Bronchial epithelial cell (primary cell): ENCODE data around the gene BRD2. TPM values are rescaled to one million over a fixed set of nuclear protein-coding genes. Genes with fewer than 3 reads are reported as not detected.

Source experiments
- DNase-seq: peaks from one replicate; pipeline ENCODE4 v3.0.0-alpha.2; 2010; ENCODE audit warnings: low read depth
- FAIRE-seq: peaks from 2 replicates; lab custom pipeline; 2011; peaks lifted over from hg19 to GRCh38; lab: Jason Lieb, UNC
- H3K27me3 ChIP-seq: 2 replicates; pipeline ENCODE4 v1.5.1; 2011; ENCODE audit warnings: low read length; ENCODE audit not compliant: control insufficient read depth, insufficient read depth
- H3K36me3 ChIP-seq: 2 replicates; pipeline ENCODE4 v1.5.1; 2011; ENCODE audit warnings: low read length; ENCODE audit not compliant: control insufficient read depth, insufficient read depth
- H3K4me3 ChIP-seq: 2 replicates; pipeline ENCODE4 v1.5.1; 2011; ENCODE audit warnings: mild to moderate bottlenecking, low read depth, low read length, control low read depth
- CTCF ChIP-seq: IDR thresholded peaks from 2 replicates; pipeline ENCODE4 v1.5.1; 2011; ENCODE audit warnings: mild to moderate bottlenecking, moderate library complexity, low read length, control low read depth, inconsistent platforms; ENCODE audit not compliant: insufficient read depth, severe bottlenecking
- total RNA-seq: library from RNA; depleted of rRNA; stranded (reverse); fragments of >200 nt; gene quantifications from 2 replicates; pipeline ENCODE4 v1.2.1, GENCODE V29; 2014

Gene BRD2
- total RNA-seq, 1 donor from 2014 or later = 57.1 TPM

DNA sequence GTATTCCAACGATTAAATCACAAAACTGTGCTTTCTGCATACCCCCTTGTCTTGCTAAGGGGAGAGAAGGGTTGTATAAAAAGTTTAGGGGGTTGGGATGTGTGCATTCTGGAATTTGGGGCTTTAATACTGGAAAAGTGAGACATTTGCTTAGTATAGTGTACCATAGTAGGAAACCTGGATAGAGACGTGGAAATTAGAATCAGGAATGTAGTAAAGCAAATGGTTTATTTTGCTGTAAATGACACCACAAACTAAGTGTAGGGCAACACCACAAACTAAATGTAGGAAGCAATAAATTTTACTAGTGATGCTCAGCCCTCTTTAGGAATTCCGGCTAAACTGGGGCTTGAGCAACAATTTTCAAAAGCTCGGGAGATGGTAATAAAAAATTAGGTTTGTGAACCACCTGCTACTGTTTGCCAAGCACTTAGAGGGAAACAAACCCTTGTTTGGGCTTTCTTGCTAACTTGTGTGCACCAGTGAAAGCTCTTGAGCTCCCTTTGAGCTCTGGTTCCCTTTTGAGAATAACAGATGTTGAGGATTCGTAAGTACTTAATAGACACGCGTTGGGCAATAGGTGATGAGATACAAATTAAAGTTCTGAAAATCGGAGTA is 13.8 kb downstream of the BRD2 start:
- no peak for TF ChIP-seq CTCF
- DNase-seq (peak; percentile 32), FAIRE-seq (no peak)
- H3K4me3 ChIP-seq = no peak overlapping the region
- no peaks in the 10 kb centered on the region for H3K27me3 ChIP-seq
- peaks cover 26% of the 10 kb centered on the region for H3K36me3 ChIP-seq

DNA sequence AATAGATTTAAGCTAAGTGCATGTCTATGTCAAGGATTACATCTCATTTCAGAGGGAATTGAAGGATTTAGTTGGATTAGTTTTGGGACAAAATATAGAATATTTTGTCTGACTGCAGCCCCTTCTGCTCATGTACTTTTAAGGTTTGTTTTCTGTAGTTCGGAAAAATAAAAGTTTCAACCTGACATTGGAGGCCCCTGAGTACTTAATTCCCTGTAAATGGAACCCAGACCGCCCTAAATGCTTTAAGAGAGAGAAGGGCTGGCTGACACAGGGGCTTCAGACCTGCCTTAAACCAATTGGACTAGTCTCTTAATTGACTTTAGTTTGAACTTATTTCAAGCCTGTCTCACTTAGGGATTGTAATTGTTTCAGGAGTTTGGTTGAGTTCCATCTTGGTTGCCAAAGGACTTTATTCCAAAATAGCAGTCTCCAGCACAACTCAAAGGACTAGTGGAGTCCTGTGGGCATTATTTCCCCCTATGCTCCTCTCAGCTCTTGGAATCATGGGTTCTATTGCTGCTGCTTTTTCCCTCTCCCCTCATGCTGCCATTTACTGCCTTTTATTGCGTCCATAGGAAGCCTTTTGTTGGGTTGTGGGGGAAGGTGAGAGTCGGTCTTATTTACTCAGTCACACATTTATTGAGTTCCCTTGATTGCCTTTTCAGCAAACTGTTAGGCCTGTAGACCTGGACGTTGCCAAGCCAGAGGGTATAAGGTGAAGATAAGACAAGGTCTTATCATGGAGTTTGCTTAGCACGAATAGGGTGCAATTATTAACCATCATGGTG is 14.5 kb downstream of the BRD2 start:
- TF ChIP-seq CTCF = no peak
- peaks cover 18% of the 10 kb centered on the region for H3K36me3 ChIP-seq
- no peak for DNase-seq
- no peak overlapping the region for H3K4me3 ChIP-seq
- no peak for FAIRE-seq
- no peaks in the 10 kb centered on the region for H3K27me3 ChIP-seq

DNA sequence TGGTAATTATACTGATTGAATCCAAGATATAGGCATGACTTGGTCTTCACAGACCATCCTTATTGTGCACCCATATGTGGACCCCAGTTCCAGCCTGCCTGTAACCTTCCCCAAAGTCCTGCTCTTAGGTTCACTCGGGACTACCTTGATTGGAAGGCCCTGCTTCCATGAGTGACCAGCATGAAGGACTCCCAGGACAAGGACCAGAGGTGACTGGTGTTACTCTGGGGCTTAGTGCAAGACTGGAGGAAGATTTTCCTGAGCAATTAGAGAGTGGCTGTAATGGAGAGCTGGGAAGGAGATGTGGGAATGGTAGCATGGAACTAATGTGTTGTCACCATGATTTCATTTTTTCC is 15.1 kb downstream of the BRD2 start:
- peaks cover 14% of the 10 kb centered on the region for H3K36me3 ChIP-seq
- DNase-seq (no peak), FAIRE-seq (no peak)
- H3K27me3 ChIP-seq = no peaks in the 10 kb centered on the region
- H3K4me3 ChIP-seq = no peak overlapping the region
- TF ChIP-seq CTCF = no peak

GRCh38 chr6:32983964-32984621 is 15.7 kb downstream of the BRD2 start:
- no peak overlapping the region for H3K4me3 ChIP-seq
- FAIRE-seq = no peak
- no peaks in the 10 kb centered on the region for H3K27me3 ChIP-seq
- DNase-seq = peak; percentile 21
- no peak for TF ChIP-seq CTCF
- H3K36me3 ChIP-seq = peaks cover 13% of the 10 kb centered on the region

DNA sequence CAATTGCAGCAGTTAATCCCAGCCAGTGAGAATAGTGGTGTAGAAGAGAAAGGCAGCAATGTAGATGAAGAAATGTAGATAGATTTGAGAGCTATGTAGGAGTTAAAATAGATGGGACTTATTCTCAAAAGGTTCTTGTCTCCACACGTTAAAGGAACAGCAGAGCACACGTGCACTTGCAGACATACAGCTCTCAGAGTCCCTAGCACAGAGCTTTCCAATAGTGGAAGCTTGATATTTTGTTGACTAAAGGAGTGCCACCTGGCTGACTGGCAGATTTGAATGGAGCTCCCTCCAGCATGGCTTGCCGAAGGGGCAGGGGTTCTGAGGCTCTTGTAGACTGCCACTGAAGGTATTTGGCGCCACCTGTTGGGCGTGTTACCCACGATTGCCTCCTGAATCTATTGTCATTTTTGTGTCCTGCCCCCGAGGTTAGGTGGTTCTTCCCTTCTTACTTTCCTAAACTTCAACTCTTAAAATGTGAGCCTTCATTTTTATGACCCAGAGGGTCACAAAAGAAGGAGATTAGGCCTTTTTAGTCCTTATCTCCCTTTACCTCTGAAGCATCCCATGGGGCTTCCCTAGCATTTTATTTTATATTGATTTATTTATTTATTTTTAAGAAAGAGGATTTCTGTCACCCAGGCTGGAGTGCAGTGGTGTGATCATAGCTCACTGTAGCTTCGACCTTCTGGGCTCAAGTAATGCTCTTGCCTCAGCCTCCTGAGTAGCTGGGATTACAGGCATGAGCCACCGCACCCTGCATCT is 16.4 kb downstream of the BRD2 start:
- peaks cover 10% of the 10 kb centered on the region for H3K36me3 ChIP-seq
- no peak for FAIRE-seq
- H3K4me3 ChIP-seq = no peak overlapping the region
- peak; percentile 83 for DNase-seq
- H3K27me3 ChIP-seq = no peaks in the 10 kb centered on the region
- peak; percentile 94 for TF ChIP-seq CTCF
